GM13977 (cell line): ENCODE results near the gene HMGN2.

ENCODE experiments used
- DNase-seq: peaks from one replicate; pipeline ENCODE4 v3.0.0; 2012; ENCODE audit warnings: low spot score
- CTCF ChIP-seq: IDR thresholded peaks from 2 replicates; pipeline ENCODE4 v1.5.1; 2012; ENCODE audit warnings: mild to moderate bottlenecking, control low read depth; ENCODE audit not compliant: insufficient read depth; ENCODE audit errors: extremely low read depth, missing control alignments
- in situ Hi-C: fragments of 300-500 bp; cut with MboI; formaldehyde crosslinking; loops from one replicate; pipeline ENCODE4 v1.12.0; 2022; ENCODE audit warnings: low sequenced_read_pairs, low pct_unique_long_range_greater_than_20kb, mixed read lengths, inconsistent platforms; ENCODE audit not compliant: unreplicated experiment

Gene HMGN2

GRCh38 chr1:26524181-26524580 lies 51.9 kb downstream of the HMGN2 start:
- no peak for TF ChIP-seq CTCF
- DNase-seq: no peak
- in situ Hi-C loops: no loop called here
